ENCODE data around the gene TMEM87B. TPM values are rescaled to one million over a fixed set of nuclear protein-coding genes. Genes with fewer than 3 reads are reported as not detected.

The TMEM87B gene
- polyA plus RNA-seq, 1 donor from 2014 or later, result 12.8 TPM

GRCh38 chr2:112024231-112024630 lies 30.8 kb upstream of the TMEM87B start:
- no peaks in the 10 kb centered on the region for H4K20me1 ChIP-seq (ENCODE audit: insufficient read depth)
- H3K27me3 ChIP-seq (ENCODE audit: insufficient read depth, low read depth, low read length), result no peaks in the 10 kb centered on the region
- H3F3A ChIP-seq (ENCODE audit: insufficient read depth, low read length, poor library complexity, severe bottlenecking), result no peaks in the 10 kb centered on the region
- no peak overlapping the region for H3K27ac ChIP-seq (ENCODE audit: low read length)
- no peak overlapping the region for H3K4me2 ChIP-seq (ENCODE audit: low read length)
- no peaks in the 10 kb centered on the region for H3K9me2 ChIP-seq (ENCODE audit: insufficient read depth, low read length)
- H3K36me3 ChIP-seq (ENCODE audit: insufficient read depth, low read length), result no peaks in the 10 kb centered on the region
- no peaks in the 10 kb centered on the region for H3K79me2 ChIP-seq (replicated peaks; ENCODE audit: insufficient read depth, low read length)
- no peak overlapping the region for H3K9ac ChIP-seq (ENCODE audit: low read length)
- H3K9me3 ChIP-seq (ENCODE audit: low read length), result no peaks in the 10 kb centered on the region
- no peak for TF ChIP-seq CTCF (IDR thresholded peaks at IDR 0.05; ENCODE audit: poor library complexity, severe bottlenecking)
- TF ChIP-seq MXI1 (conservative IDR thresholded peaks at IDR 0.05; ENCODE audit: poor library complexity, severe bottlenecking), result no peak
- no peak for TF ChIP-seq TAF1 (IDR thresholded peaks at IDR 0.05; ENCODE audit: low read depth)
- no peak for TF ChIP-seq SMC3 (conservative IDR thresholded peaks at IDR 0.05; ENCODE audit: poor library complexity)
- TF ChIP-seq RAD21 (conservative IDR thresholded peaks at IDR 0.05), result no peak
- no peak for TF ChIP-seq EP300 (conservative IDR thresholded peaks at IDR 0.05; ENCODE audit: poor library complexity, severe bottlenecking)
- TF ChIP-seq REST (IDR thresholded peaks at IDR 0.05; ENCODE audit: borderline replicate concordance), result no peak
- TF ChIP-seq EZH2 (IDR thresholded peaks at IDR 0.05; ENCODE audit: borderline replicate concordance, insufficient read depth, low read length, poor library complexity, severe bottlenecking), result no peak
- no peak overlapping the region for H3K4me3 ChIP-seq (ENCODE audit: low read length)
- no peak overlapping the region for H2AFZ ChIP-seq (ENCODE audit: low read depth, low read length)

- Histone ChIP-seq H4K20me1 (ENCODE audit: insufficient read depth) (no peaks in the 10 kb centered on the region), H2AFZ (ENCODE audit: low read depth, low read length) (no peak overlapping the region), H3K36me3 (ENCODE audit: insufficient read depth, low read length) (no peaks in the 10 kb centered on the region), H3K27ac (ENCODE audit: low read length) (no peak overlapping the region), H3K9me2 (ENCODE audit: insufficient read depth, low read length) (no peaks in the 10 kb centered on the region), H3K9me3 (ENCODE audit: low read length) (no peaks in the 10 kb centered on the region), H3K4me3 (ENCODE audit: low read length) (no peak overlapping the region), H3K79me2 (replicated peaks; ENCODE audit: insufficient read depth, low read length) (no peaks in the 10 kb centered on the region), H3F3A (ENCODE audit: insufficient read depth, low read length, poor library complexity, severe bottlenecking) (no peaks in the 10 kb centered on the region), H3K27me3 (ENCODE audit: insufficient read depth, low read depth, low read length) (no peaks in the 10 kb centered on the region), H3K4me2 (ENCODE audit: low read length) (no peak overlapping the region), H3K9ac (ENCODE audit: low read length) (no peak overlapping the region)
- TF ChIP-seq EP300 (conservative IDR thresholded peaks at IDR 0.05; ENCODE audit: poor library complexity, severe bottlenecking) (no peak), TAF1 (IDR thresholded peaks at IDR 0.05; ENCODE audit: low read depth) (no peak), CTCF (IDR thresholded peaks at IDR 0.05; ENCODE audit: poor library complexity, severe bottlenecking) (no peak), EZH2 (IDR thresholded peaks at IDR 0.05; ENCODE audit: borderline replicate concordance, insufficient read depth, low read length, poor library complexity, severe bottlenecking) (no peak), SMC3 (conservative IDR thresholded peaks at IDR 0.05; ENCODE audit: poor library complexity) (no peak), RAD21 (conservative IDR thresholded peaks at IDR 0.05) (no peak), POLR2AphosphoS5 (IDR thresholded peaks at IDR 0.05) (no peak), MXI1 (conservative IDR thresholded peaks at IDR 0.05; ENCODE audit: poor library complexity, severe bottlenecking) (no peak), REST (IDR thresholded peaks at IDR 0.05; ENCODE audit: borderline replicate concordance) (no peak)
Measured at GRCh38 chr2:112024896-112025491, 30.1 kb upstream of the TMEM87B start.

All from neural cell (in vitro differentiated cells).